ENCODE data around the gene ZFYVE28.
"Not testable (repeated sequence)": the region's sequence is repeated elsewhere in the genome, so short reads cannot be mapped to it uniquely, and the experiment has no call there.

Gene ZFYVE28

GRCh38 chr4:2417765-2418649, at the start of gene ZFYVE28:
Gene ZFYVE28 (minus strand): TSS chr4:2418645. CDS start chr4:2418323, 322 bp downstream.
- H3K4me3 ChIP-seq = peak within 1 kb of the TSS; percentile 44 to 65 (median 52)
- peak within 1 kb of the TSS in 18 of 21 experiments; percentile 15 to 83 (median 59) for H3K27ac ChIP-seq

- H3K4me3 ChIP-seq, H3K27ac ChIP-seq: not testable (repeated sequence)
These were observed 47.1 kb upstream of the ZFYVE28 start for GRCh38 chr4:2465544-2465943.

- Histone ChIP-seq H3K27ac (no peak overlapping the region), H3K4me3 (no peak overlapping the region)
These were observed 46.6 kb upstream of the ZFYVE28 start for GRCh38 chr4:2465032-2465431.

GRCh38 chr4:2462992-2463762, 44.7 kb upstream of the ZFYVE28 start:
- H3K27ac ChIP-seq = peak overlapping the region in 5 of 21 experiments; percentile 1 to 72 (median 18)
- peak overlapping the region; percentile 26 to 55 (median 47) for H3K4me3 ChIP-seq

- Histone ChIP-seq H3K4me3 (peak overlapping the region; percentile 26 to 55 (median 47)), H3K27ac (peak overlapping the region in 6 of 21 experiments; percentile 1 to 72 (median 22))
These were observed 44.0 kb upstream of the ZFYVE28 start for GRCh38 chr4:2462218-2462991.

- Histone ChIP-seq H3K27ac (no peak overlapping the region), H3K4me3 (no peak overlapping the region)
These were observed 43.0 kb upstream of the ZFYVE28 start for GRCh38 chr4:2461246-2461960.

GRCh38 chr4:2459589-2460349, 41.3 kb upstream of the ZFYVE28 start:
- H3K4me3 ChIP-seq = no peak overlapping the region
- H3K27ac ChIP-seq = no peak overlapping the region

- H3K27ac ChIP-seq = no peak overlapping the region
- H3K4me3 ChIP-seq = no peak overlapping the region
These were observed 40.4 kb upstream of the ZFYVE28 start for GRCh38 chr4:2458546-2459491.

- no peak overlapping the region for H3K27ac ChIP-seq
- no peak overlapping the region for H3K4me3 ChIP-seq
These were observed 39.2 kb upstream of the ZFYVE28 start for GRCh38 chr4:2457481-2458295.

- H3K27ac ChIP-seq = no peak overlapping the region
- no peak overlapping the region for H3K4me3 ChIP-seq
These were observed 33.7 kb upstream of the ZFYVE28 start for GRCh38 chr4:2451821-2452785.

GRCh38 chr4:2451036-2451520, 32.6 kb upstream of the ZFYVE28 start:
- H3K27ac ChIP-seq = no peak overlapping the region
- H3K4me3 ChIP-seq = no peak overlapping the region

GRCh38 chr4:2450394-2451035, 32.1 kb upstream of the ZFYVE28 start:
- Histone ChIP-seq H3K27ac (no peak overlapping the region), H3K4me3 (no peak overlapping the region)

GRCh38 chr4:2449511-2450392, 31.3 kb upstream of the ZFYVE28 start:
- no peak overlapping the region for H3K27ac ChIP-seq

GRCh38 chr4:2449051-2449450, 30.6 kb upstream of the ZFYVE28 start:
- Histone ChIP-seq H3K27ac (no peak overlapping the region), H3K4me3 (no peak overlapping the region)

More at GRCh38 chr4:2449511-2450392, 31.3 kb upstream of the ZFYVE28 start:
- no peak overlapping the region for H3K4me3 ChIP-seq

Data from skin epidermis (tissue), 12 donors.